Measurements from ENCODE around the gene CEP63. TPM values are rescaled to one million over a fixed set of nuclear protein-coding genes. Genes with fewer than 3 reads are reported as not detected.
A peak's percentile ranks its signal among the peaks of the same experiment; 100 is the strongest.

Gene CEP63
- total RNA-seq, 1 experiment from 2014 or later: 23.2 TPM

- DNase-seq (ENCODE audit: low spot score): no peak
Observed at GRCh38 chr3:134608023-134608770, 122.3 kb downstream of the CEP63 start.

GRCh38 chr3:134608771-134609435 is 123.0 kb downstream of the CEP63 start:
- no peak for DNase-seq (ENCODE audit: low spot score)

- no peak for DNase-seq (ENCODE audit: low spot score)
Observed at GRCh38 chr3:134609821-134610431, 124.1 kb downstream of the CEP63 start.

- DNase-seq (ENCODE audit: low spot score): no peak
Observed at GRCh38 chr3:134610432-134611385, 124.9 kb downstream of the CEP63 start.

GRCh38 chr3:134611516-134611915 is 125.7 kb downstream of the CEP63 start:
- DNase-seq (ENCODE audit: low spot score): no peak

GRCh38 chr3:134613006-134613520 is 127.2 kb downstream of the CEP63 start:
- DNase-seq (ENCODE audit: low spot score): no peak

- peak; percentile 55 for DNase-seq (ENCODE audit: low spot score)
Observed at GRCh38 chr3:134614955-134615354, 129.1 kb downstream of the CEP63 start.

GRCh38 chr3:134615743-134616142 is 129.9 kb downstream of the CEP63 start:
- no peak for DNase-seq (ENCODE audit: low spot score)

GRCh38 chr3:134617608-134618477 is 132.0 kb downstream of the CEP63 start:
- no peak for DNase-seq (ENCODE audit: low spot score)

- no peak for DNase-seq (ENCODE audit: low spot score)
Observed at GRCh38 chr3:134618478-134619300, 132.8 kb downstream of the CEP63 start.

GRCh38 chr3:134619301-134619615 is 133.4 kb downstream of the CEP63 start:
- DNase-seq (ENCODE audit: low spot score): no peak

GRCh38 chr3:134619884-134620445 is 134.1 kb downstream of the CEP63 start:
- DNase-seq (ENCODE audit: low spot score): no peak

- no peak for DNase-seq (ENCODE audit: low spot score)
Observed at GRCh38 chr3:134620476-134621115, 134.7 kb downstream of the CEP63 start.

GRCh38 chr3:134621854-134622253 is 136.0 kb downstream of the CEP63 start:
- DNase-seq (ENCODE audit: low spot score): no peak

- no peak for DNase-seq (ENCODE audit: low spot score)
Observed at GRCh38 chr3:134622806-134623365, 137.0 kb downstream of the CEP63 start.

GRCh38 chr3:134623615-134624245 is 137.9 kb downstream of the CEP63 start:
- no peak for DNase-seq (ENCODE audit: low spot score)
